H1 (cell line): ENCODE measurements around the gene NKTR.

Experiments
- EP300 ChIP-seq, 2 experiments: IDR thresholded peaks; 1 replicate in 1 of 2; 2 replicates in 1 of 2; pipeline ENCODE4 v1.6.1; 2011 to 2012; ENCODE audit warnings: low read depth in 2 of 2, low read length in 2 of 2, mild to moderate bottlenecking in 2 of 2, borderline replicate concordance in 1 of 2, inconsistent platforms in 1 of 2, moderate library complexity in 1 of 2
- MAFK ChIP-seq: IDR thresholded peaks from 2 replicates; pipeline ENCODE4 v1.6.1; 2012; ENCODE audit warnings: low read depth, mild to moderate bottlenecking, improper control_type of control experiment, low read length
- POLR2A ChIP-seq, 2 experiments: IDR thresholded peaks; 1 replicate in 1 of 2; 2 replicates in 1 of 2; pipeline ENCODE4 v1.6.1; 2011; ENCODE audit warnings: low read depth in 2 of 2, low read length in 2 of 2, mild to moderate bottlenecking in 2 of 2; ENCODE audit errors: control extremely low read depth in 1 of 2
- POLR2AphosphoS5 ChIP-seq: IDR thresholded peaks from 2 replicates; pipeline ENCODE4 v1.6.1; 2011; ENCODE audit warnings: low read depth, low read length
- POU5F1 ChIP-seq: IDR thresholded peaks from 2 replicates; pipeline ENCODE4 v1.6.1; 2011; ENCODE audit warnings: low read depth, mild to moderate bottlenecking, low read length, moderate library complexity
- RAD21 ChIP-seq, 2 experiments: IDR thresholded peaks in 1 of 2; conservative IDR thresholded peaks in 1 of 2; 2 replicates each; pipeline ENCODE4 v1.6.1; 2011; ENCODE audit warnings: low read depth in 2 of 2, low read length in 2 of 2, improper control_type of control experiment in 1 of 2, inconsistent platforms in 1 of 2, mild to moderate bottlenecking in 1 of 2, moderate library complexity in 1 of 2
- TAF7 ChIP-seq: optimal IDR thresholded peaks from 2 replicates; pipeline ENCODE3; 2011; ENCODE audit warnings: low read depth, mild to moderate bottlenecking, inconsistent platforms, low read length, moderate library complexity, borderline replicate concordance
- TF ChIP-seq, protein P1 (sequence below), 3 experiments: IDR thresholded peaks; 1 replicate in 2 of 3; 2 replicates in 1 of 3; pipeline versions ENCODE4 v1.5.1 to v1.6.1; 2011; ENCODE audit warnings: low read length in 3 of 3, mild to moderate bottlenecking in 3 of 3, inconsistent platforms in 2 of 3, low read depth in 1 of 3, moderate library complexity in 1 of 3; ENCODE audit not compliant: insufficient read depth in 1 of 3; ENCODE audit errors: control extremely low read depth in 1 of 3

DNA sequence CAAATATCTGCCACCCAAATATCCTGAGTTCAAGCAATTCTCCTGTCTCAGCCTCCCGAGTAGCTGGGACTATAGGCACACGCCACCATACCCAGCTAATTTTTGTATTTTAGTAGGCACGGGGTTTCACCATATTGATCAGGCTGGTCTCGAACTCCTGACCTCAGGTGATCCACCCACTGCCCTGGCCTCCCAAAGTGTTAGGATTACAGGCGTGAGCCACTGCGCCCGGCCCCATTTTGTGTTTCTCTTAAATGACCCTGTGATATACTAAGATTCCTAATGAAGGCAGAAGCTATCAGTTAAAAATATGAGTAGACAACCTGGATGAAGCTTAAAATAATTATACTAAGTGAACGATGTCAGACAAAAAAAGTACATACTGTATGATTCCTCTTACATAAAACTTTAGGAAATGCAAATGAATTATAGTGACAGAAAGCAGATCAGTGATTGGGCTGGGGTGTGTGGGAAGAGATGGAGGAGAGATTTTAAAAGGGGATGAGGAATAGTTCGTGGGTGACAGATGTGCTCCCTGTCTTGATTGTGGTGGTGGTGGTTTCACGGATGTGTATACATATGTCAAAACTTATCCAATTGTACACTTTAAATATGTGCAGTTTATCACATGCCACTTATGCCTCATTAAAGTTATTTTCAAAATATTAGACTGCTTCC, 81.0 kb downstream of the NKTR start:
- TF ChIP-seq POU5F1 (no peak), POLR2AphosphoS5 (no peak), RAD21 (IDR thresholded peaks at IDR 0.05 in 1 of 2, conservative IDR thresholded peaks at IDR 0.05 in 1 of 2; ENCODE audit: low read depth in 2 of 2, low read length in 2 of 2) (no peak), EP300 (IDR thresholded peaks at IDR 0.05; ENCODE audit: borderline replicate concordance in 1 of 2, low read depth in 2 of 2, low read length in 2 of 2) (no peak), POLR2A (IDR thresholded peaks at IDR 0.05; ENCODE audit: control extremely low read depth in 1 of 2, low read depth in 2 of 2, low read length in 2 of 2) (no peak), TAF7 (no peak), MAFK (no peak)
- TF ChIP-seq, protein P1, sequence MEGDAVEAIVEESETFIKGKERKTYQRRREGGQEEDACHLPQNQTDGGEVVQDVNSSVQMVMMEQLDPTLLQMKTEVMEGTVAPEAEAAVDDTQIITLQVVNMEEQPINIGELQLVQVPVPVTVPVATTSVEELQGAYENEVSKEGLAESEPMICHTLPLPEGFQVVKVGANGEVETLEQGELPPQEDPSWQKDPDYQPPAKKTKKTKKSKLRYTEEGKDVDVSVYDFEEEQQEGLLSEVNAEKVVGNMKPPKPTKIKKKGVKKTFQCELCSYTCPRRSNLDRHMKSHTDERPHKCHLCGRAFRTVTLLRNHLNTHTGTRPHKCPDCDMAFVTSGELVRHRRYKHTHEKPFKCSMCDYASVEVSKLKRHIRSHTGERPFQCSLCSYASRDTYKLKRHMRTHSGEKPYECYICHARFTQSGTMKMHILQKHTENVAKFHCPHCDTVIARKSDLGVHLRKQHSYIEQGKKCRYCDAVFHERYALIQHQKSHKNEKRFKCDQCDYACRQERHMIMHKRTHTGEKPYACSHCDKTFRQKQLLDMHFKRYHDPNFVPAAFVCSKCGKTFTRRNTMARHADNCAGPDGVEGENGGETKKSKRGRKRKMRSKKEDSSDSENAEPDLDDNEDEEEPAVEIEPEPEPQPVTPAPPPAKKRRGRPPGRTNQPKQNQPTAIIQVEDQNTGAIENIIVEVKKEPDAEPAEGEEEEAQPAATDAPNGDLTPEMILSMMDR (IDR thresholded peaks at IDR 0.05; ENCODE audit: control extremely low read depth in 1 of 3, insufficient read depth in 1 of 3, low read depth in 1 of 3, low read length in 3 of 3), result no peak
